Measurements from ENCODE around the gene PKDCC.

- TF ChIP-seq CTCF (conservative IDR thresholded peaks at IDR 0.05; ENCODE audit: low read depth, low read length) = no peak
- no peak for TF ChIP-seq EZH2 (IDR thresholded peaks at IDR 0.05; ENCODE audit: borderline replicate concordance, low read depth, low read length, poor library complexity, severe bottlenecking)
Measured at GRCh38 chr2:42044939-42045338, 2.9 kb upstream of the PKDCC start.
